HCT116 (cell line): ENCODE measurements around the gene LAMP5. TPM values are rescaled to one million over a fixed set of nuclear protein-coding genes. Genes with fewer than 3 reads are reported as not detected.

ENCODE experiments used
- ATAC-seq: fragments of 200-7000 bp; cut with Tn5 transposase; 2 replicates; pipeline ENCODE4 v1.9.1; 2020; ENCODE audit warnings: mild to moderate bottlenecking, moderate library complexity
- BruUV-seq: library from RNA; stranded (reverse); fragments of 400-500 nt; replicated peaks from 2 replicates; lab custom pipeline; 2021; lab: Mats Ljungman, UMichigan
- CTCF ChIA-PET: fragments of 300-600 bp; sonication (Branson Sonifier 250); formaldehyde crosslinking; loops from one replicate; lab custom pipeline; 2021; ENCODE audit warnings: antibody characterized with exemption; lab: Charles Lee
- POLR2A ChIA-PET: fragments of 300-600, 350-600 bp; sonication (Branson Sonifier 250); formaldehyde crosslinking; loops from one replicate; lab custom pipeline; 2021; ENCODE audit warnings: antibody characterized with exemption; lab: Charles Lee
- RAD21 ChIA-PET, 2 experiments: fragments of 300-600 bp; sonication (Branson Sonifier 250); formaldehyde crosslinking; loops; one replicate each; lab custom pipeline; 2023; ENCODE audit warnings: low total read pairs in 2 of 2; ENCODE audit not compliant: uncharacterized antibody in 2 of 2, unreplicated experiment in 2 of 2, low non-redundant PET in 1 of 2; lab: Charles Lee
- DNase-seq: peaks from one replicate; pipeline ENCODE4 v3.0.0-alpha.2; 2010; ENCODE audit warnings: low read depth, low spot score
- H2AFZ ChIP-seq: fragments of 200-600 bp; shearing (Covaris generic), sonication (generic); 2 replicates; pipeline ENCODE4 v1.6.1; 2017; ENCODE audit warnings: low read depth, mixed run types, mixed read lengths, antibody characterized with exemption, low read length; ENCODE audit not compliant: poor library complexity, severe bottlenecking
- H3K27ac ChIP-seq: 2 replicates; pipeline ENCODE4 v1.5.1; 2012; ENCODE audit warnings: low read depth, low read length
- H3K27me3 ChIP-seq: fragments of 200-600 bp; sonication (generic); 2 replicates; pipeline ENCODE4 v1.6.1; 2016; ENCODE audit warnings: mixed run types, low read length, mixed read lengths; ENCODE audit not compliant: insufficient read depth
- H3K36me3 ChIP-seq, 2 experiments: fragments of 200-500 bp in 1 of 2; fragments of 200-600 bp in 1 of 2; sonication (Bioruptor generic) in 1 of 2; sonication (generic) in 1 of 2; 2 replicates each; pipeline versions ENCODE4 v1.5.1 to v1.6.1; 2014 to 2016; ENCODE audit warnings: low read length in 2 of 2, inconsistent platforms in 1 of 2, mixed read lengths in 1 of 2, mixed run types in 1 of 2; ENCODE audit not compliant: insufficient read depth in 2 of 2, control insufficient read depth in 1 of 2
- H3K4me1 ChIP-seq, 2 experiments: fragments of 200-600 bp in 1 of 2; sonication (generic) in 1 of 2; 2 replicates each; pipeline versions ENCODE4 v1.5.1 to v1.6.1; 2012 to 2017; ENCODE audit warnings: low read length in 2 of 2, inconsistent platforms in 1 of 2, mild to moderate bottlenecking in 1 of 2, mixed read lengths in 1 of 2, mixed run types in 1 of 2, moderate library complexity in 1 of 2; ENCODE audit not compliant: insufficient read depth in 2 of 2, control insufficient read depth in 1 of 2
- H3K4me2 ChIP-seq: fragments of 200-600 bp; sonication (generic); 2 replicates; pipeline ENCODE4 v1.6.1; 2017; ENCODE audit warnings: mixed run types, low read length, mixed read lengths
- H3K4me3 ChIP-seq, 2 experiments: fragments of 200-600 bp in 1 of 2; sonication (generic) in 1 of 2; replicated peaks in 1 of 2; 2 replicates each; pipeline ENCODE4 v1.5.1; 2011 to 2016; ENCODE audit warnings: low read length in 2 of 2, control low read depth in 1 of 2, low read depth in 1 of 2, mild to moderate bottlenecking in 1 of 2, mixed read lengths in 1 of 2, mixed run types in 1 of 2
- H3K79me2 ChIP-seq: fragments of 200-600 bp; sonication (generic); 2 replicates; pipeline ENCODE4 v1.6.1; 2017; ENCODE audit warnings: mild to moderate bottlenecking, mixed run types, low read length, moderate library complexity, mixed read lengths; ENCODE audit not compliant: insufficient read depth
- H3K9ac ChIP-seq: fragments of 200-600 bp; sonication (generic); 2 replicates; pipeline ENCODE4 v1.6.1; 2016; ENCODE audit warnings: low read length, mixed read lengths
- H3K9me2 ChIP-seq: fragments of 200-600 bp; sonication (generic), shearing (Covaris generic); 2 replicates; pipeline ENCODE4 v1.6.1; 2017; ENCODE audit warnings: mixed run types, mild to moderate bottlenecking, moderate library complexity; ENCODE audit not compliant: insufficient read depth
- H3K9me3 ChIP-seq, 2 experiments: fragments of 200-500 bp in 1 of 2; fragments of 200-600 bp in 1 of 2; sonication (Bioruptor generic) in 1 of 2; sonication (generic) in 1 of 2; 2 replicates each; pipeline ENCODE4 v1.6.1; 2014 to 2017; ENCODE audit warnings: low read length in 2 of 2, mixed read lengths in 2 of 2, inconsistent platforms in 1 of 2, low read depth in 1 of 2, mild to moderate bottlenecking in 1 of 2, mixed run types in 1 of 2, moderate library complexity in 1 of 2; ENCODE audit not compliant: control insufficient read depth in 1 of 2, insufficient read depth in 1 of 2
- H4K20me1 ChIP-seq: fragments of 200-600 bp; sonication (generic), shearing (Covaris generic); 2 replicates; pipeline ENCODE4 v1.6.1; 2017; ENCODE audit warnings: mixed run types, mild to moderate bottlenecking, moderate library complexity; ENCODE audit not compliant: insufficient read depth
- CBX3 ChIP-seq: IDR thresholded peaks from 2 replicates; pipeline ENCODE4 v1.6.1; 2012; ENCODE audit warnings: low read depth
- CEBPB ChIP-seq: IDR thresholded peaks from 2 replicates; pipeline ENCODE4 v1.6.1; 2012; ENCODE audit warnings: low read depth
- ELF1 ChIP-seq: IDR thresholded peaks from 2 replicates; pipeline ENCODE4 v1.6.1; 2012; ENCODE audit warnings: low read depth, borderline replicate concordance
- EZH2 ChIP-seq: fragments of 200-600 bp; sonication (generic); IDR thresholded peaks from 2 replicates; pipeline ENCODE4 v1.6.1; 2017; ENCODE audit warnings: antibody characterized with exemption, mixed run types
- FOSL1 ChIP-seq: IDR thresholded peaks from 2 replicates; pipeline ENCODE4 v1.6.1; 2012; ENCODE audit warnings: low read depth
- POLR2A ChIP-seq: IDR thresholded peaks from 2 replicates; pipeline ENCODE4 v1.7.0; 2011; ENCODE audit warnings: borderline replicate concordance; ENCODE audit not compliant: insufficient read depth, insufficient read length; ENCODE audit errors: extremely low read depth
- RAD21 ChIP-seq: IDR thresholded peaks from 2 replicates; pipeline ENCODE4 v1.6.1; 2012; ENCODE audit warnings: low read depth, mild to moderate bottlenecking
- SIN3A ChIP-seq: IDR thresholded peaks from 2 replicates; pipeline ENCODE4 v1.6.1; 2012; ENCODE audit warnings: low read depth
- SRF ChIP-seq: IDR thresholded peaks from 2 replicates; pipeline ENCODE4 v1.6.1; 2012; ENCODE audit warnings: low read depth
- YY1 ChIP-seq: IDR thresholded peaks from 2 replicates; pipeline ENCODE4 v1.6.1; 2011; ENCODE audit warnings: low read length, low read depth, moderate library complexity, mild to moderate bottlenecking; ENCODE audit not compliant: insufficient replicate concordance; ENCODE audit errors: extremely low read depth
- ZFX ChIP-seq: fragments of 450-650 bp; IDR thresholded peaks from 2 replicates; pipeline ENCODE4 v1.6.1; 2017
- ZNF274 ChIP-seq: fragments of 200-500 bp; sonication (Bioruptor generic); IDR thresholded peaks from 2 replicates; pipeline ENCODE4 v1.6.1; 2014; ENCODE audit warnings: mild to moderate bottlenecking, low read depth, low read length, inconsistent platforms
- intact Hi-C: fragments of 100-400 bp; cut with micrococcal nuclease; formaldehyde crosslinking; loops from 2 replicates; pipeline ENCODE4 v1.10.0; 2022
- total RNA-seq: library from RNA; stranded (reverse); gene quantifications from one replicate; pipeline ENCODE4 v1.2.1, GENCODE V29; 2021; ENCODE audit not compliant: unreplicated experiment
- TF ChIP-seq, protein P1 (sequence below), 3 experiments: fragments of 200-600 bp in 1 of 3; sonication (generic) in 1 of 3; IDR thresholded peaks in 2 of 3; conservative IDR thresholded peaks in 1 of 3; 2 replicates each; pipeline ENCODE4 v1.5.1; 2012 to 2017; ENCODE audit warnings: low read depth in 2 of 3, low read length in 2 of 3, antibody characterized with exemption in 1 of 3, borderline replicate concordance in 1 of 3, control low read depth in 1 of 3, mild to moderate bottlenecking in 1 of 3, mixed read lengths in 1 of 3, mixed run types in 1 of 3, moderate library complexity in 1 of 3; ENCODE audit not compliant: insufficient read depth in 1 of 3
- TF ChIP-seq, protein P2 (sequence below): IDR thresholded peaks from 2 replicates; pipeline ENCODE4 v1.6.1; 2012; ENCODE audit warnings: low read depth
- TF ChIP-seq, protein P3 (sequence below): IDR thresholded peaks from 2 replicates; pipeline ENCODE4 v1.6.1; 2012

LAMP5 gene
- total RNA-seq, 1 experiment from 2014 or later, result not detected

DNA sequence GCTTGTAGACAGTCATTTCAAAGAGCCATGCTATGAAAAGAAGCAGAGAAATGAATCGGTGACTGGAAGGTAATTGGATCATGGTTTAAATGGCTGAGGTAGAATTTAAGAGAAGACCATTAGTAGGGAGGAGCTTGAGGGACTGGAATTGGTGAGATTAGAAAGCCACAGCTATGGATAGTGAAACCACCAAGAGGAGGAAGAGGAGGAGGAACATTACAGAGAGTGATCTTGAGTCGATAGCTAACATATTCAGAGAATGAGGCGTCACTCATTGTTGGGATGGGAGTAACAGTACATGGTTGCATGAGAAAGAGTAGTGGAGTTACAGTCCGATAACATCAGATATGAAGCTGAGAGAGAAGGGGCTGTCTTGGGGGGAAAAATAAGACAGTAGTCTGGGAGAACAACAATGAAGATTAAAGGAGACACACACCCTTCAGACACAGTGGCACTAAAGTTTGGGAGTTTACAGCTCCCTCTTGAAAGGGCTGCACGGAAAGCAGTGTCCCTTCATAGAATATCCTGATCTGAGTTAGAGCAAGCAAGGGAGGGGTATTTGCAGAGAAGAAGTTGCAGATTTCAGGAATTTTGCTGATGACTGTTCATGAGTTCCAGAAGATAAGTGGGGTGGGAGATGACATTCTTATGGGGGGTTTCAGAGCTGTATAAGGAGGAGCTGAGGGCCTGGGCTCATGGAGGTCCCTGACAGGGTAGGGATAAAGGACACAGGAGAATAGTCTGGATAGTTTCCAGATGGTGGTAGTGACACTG, 15.1 kb upstream of the LAMP5 start:
- ATAC-seq, result no peak
- Histone ChIP-seq H3K27ac (no peak overlapping the region), H3K79me2 (no peaks in the 10 kb centered on the region), H3K36me3 (no peaks in the 10 kb centered on the region), H3K27me3 (peaks cover 10% of the 10 kb centered on the region; the same call in 1 of the 2 replicates), H3K4me2 (no peak overlapping the region), H3K4me3 (no peak overlapping the region), H3K9ac (no peak overlapping the region), H4K20me1 (no peaks in the 10 kb centered on the region), H2AFZ (no peak overlapping the region), H3K4me1 (no peaks in the 10 kb centered on the region), H3K9me2 (no peaks in the 10 kb centered on the region), H3K9me3 (no peaks in the 10 kb centered on the region)
- no peak for DNase-seq
- RAD21 ChIA-PET, result no interaction called here
- CTCF ChIA-PET, result no interaction called here
- intact Hi-C loops, result no loop called here
- no TSS peak for BruUV-seq
- no peak for TF ChIP-seq ZFX
- no peak for TF ChIP-seq RAD21
- TF ChIP-seq YY1, result no peak
- TF ChIP-seq SRF, result no peak
- TF ChIP-seq ZNF274, result no peak
- TF ChIP-seq ELF1, result no peak
- TF ChIP-seq POLR2A, result no peak
- TF ChIP-seq EZH2, result no peak
- TF ChIP-seq, protein P1, sequence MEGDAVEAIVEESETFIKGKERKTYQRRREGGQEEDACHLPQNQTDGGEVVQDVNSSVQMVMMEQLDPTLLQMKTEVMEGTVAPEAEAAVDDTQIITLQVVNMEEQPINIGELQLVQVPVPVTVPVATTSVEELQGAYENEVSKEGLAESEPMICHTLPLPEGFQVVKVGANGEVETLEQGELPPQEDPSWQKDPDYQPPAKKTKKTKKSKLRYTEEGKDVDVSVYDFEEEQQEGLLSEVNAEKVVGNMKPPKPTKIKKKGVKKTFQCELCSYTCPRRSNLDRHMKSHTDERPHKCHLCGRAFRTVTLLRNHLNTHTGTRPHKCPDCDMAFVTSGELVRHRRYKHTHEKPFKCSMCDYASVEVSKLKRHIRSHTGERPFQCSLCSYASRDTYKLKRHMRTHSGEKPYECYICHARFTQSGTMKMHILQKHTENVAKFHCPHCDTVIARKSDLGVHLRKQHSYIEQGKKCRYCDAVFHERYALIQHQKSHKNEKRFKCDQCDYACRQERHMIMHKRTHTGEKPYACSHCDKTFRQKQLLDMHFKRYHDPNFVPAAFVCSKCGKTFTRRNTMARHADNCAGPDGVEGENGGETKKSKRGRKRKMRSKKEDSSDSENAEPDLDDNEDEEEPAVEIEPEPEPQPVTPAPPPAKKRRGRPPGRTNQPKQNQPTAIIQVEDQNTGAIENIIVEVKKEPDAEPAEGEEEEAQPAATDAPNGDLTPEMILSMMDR (IDR thresholded peaks at IDR 0.05 in 2 of 3, conservative IDR thresholded peaks at IDR 0.05 in 1 of 3; ENCODE audit: borderline replicate concordance in 1 of 3, insufficient read depth in 1 of 3, low read depth in 2 of 3, low read length in 2 of 3), result no peak
- TF ChIP-seq CEBPB, result no peak
- TF ChIP-seq FOSL1, result no peak
- TF ChIP-seq SIN3A, result no peak
- TF ChIP-seq, protein P2, sequence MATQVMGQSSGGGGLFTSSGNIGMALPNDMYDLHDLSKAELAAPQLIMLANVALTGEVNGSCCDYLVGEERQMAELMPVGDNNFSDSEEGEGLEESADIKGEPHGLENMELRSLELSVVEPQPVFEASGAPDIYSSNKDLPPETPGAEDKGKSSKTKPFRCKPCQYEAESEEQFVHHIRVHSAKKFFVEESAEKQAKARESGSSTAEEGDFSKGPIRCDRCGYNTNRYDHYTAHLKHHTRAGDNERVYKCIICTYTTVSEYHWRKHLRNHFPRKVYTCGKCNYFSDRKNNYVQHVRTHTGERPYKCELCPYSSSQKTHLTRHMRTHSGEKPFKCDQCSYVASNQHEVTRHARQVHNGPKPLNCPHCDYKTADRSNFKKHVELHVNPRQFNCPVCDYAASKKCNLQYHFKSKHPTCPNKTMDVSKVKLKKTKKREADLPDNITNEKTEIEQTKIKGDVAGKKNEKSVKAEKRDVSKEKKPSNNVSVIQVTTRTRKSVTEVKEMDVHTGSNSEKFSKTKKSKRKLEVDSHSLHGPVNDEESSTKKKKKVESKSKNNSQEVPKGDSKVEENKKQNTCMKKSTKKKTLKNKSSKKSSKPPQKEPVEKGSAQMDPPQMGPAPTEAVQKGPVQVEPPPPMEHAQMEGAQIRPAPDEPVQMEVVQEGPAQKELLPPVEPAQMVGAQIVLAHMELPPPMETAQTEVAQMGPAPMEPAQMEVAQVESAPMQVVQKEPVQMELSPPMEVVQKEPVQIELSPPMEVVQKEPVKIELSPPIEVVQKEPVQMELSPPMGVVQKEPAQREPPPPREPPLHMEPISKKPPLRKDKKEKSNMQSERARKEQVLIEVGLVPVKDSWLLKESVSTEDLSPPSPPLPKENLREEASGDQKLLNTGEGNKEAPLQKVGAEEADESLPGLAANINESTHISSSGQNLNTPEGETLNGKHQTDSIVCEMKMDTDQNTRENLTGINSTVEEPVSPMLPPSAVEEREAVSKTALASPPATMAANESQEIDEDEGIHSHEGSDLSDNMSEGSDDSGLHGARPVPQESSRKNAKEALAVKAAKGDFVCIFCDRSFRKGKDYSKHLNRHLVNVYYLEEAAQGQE, result no peak
- TF ChIP-seq, protein P3, sequence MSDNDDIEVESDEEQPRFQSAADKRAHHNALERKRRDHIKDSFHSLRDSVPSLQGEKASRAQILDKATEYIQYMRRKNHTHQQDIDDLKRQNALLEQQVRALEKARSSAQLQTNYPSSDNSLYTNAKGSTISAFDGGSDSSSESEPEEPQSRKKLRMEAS, result no peak
- TF ChIP-seq CBX3, result no peak
- POLR2A ChIA-PET, result no interaction called here
